ENCODE results near the gene ST3GAL2.
A peak's percentile ranks its signal among the peaks of the same experiment; 100 is the strongest.
"Not testable (repeated sequence)": the region's sequence is repeated elsewhere in the genome, so short reads cannot be mapped to it uniquely, and the experiment has no call there.

ST3GAL2 gene

GRCh38 chr16:70467113-70467512 lies 28.2 kb upstream of the ST3GAL2 start:
- no peak for DNase-seq

GRCh38 chr16:70466805-70467076 lies 27.8 kb upstream of the ST3GAL2 start:
- no peak for DNase-seq

- no peak for DNase-seq
Measured at GRCh38 chr16:70465999-70466804, 27.3 kb upstream of the ST3GAL2 start.

GRCh38 chr16:70463235-70463634 lies 24.3 kb upstream of the ST3GAL2 start:
- no peak for DNase-seq

- DNase-seq = no peak
Measured at GRCh38 chr16:70460737-70461261, 21.9 kb upstream of the ST3GAL2 start.

- no peak for DNase-seq
Measured at GRCh38 chr16:70457446-70458166, 18.7 kb upstream of the ST3GAL2 start.

- no peak for DNase-seq
Measured at GRCh38 chr16:70455910-70456309, 17.0 kb upstream of the ST3GAL2 start.

- peak; percentile 72 for DNase-seq
Measured at GRCh38 chr16:70454222-70455034, 15.5 kb upstream of the ST3GAL2 start, which contains the start of gene FCSK. Gene FCSK (plus strand): TSS chr16:70454595. CDS start chr16:70463191, 8,596 bp downstream.

- DNase-seq = no peak
Measured at GRCh38 chr16:70453892-70454221, 15.0 kb upstream of the ST3GAL2 start.

- DNase-seq = no peak
Measured at GRCh38 chr16:70453117-70453891, 14.4 kb upstream of the ST3GAL2 start.

GRCh38 chr16:70451004-70451340 lies 12.1 kb upstream of the ST3GAL2 start:
- DNase-seq = not testable (repeated sequence)

GRCh38 chr16:70450142-70451003 lies 11.5 kb upstream of the ST3GAL2 start:
- not testable (repeated sequence) for DNase-seq

GRCh38 chr16:70448075-70448474 lies 9.2 kb upstream of the ST3GAL2 start:
- DNase-seq = no peak

- no peak for DNase-seq
Measured at GRCh38 chr16:70444249-70445063, 5.6 kb upstream of the ST3GAL2 start.

GRCh38 chr16:70442344-70442743 lies 3.4 kb upstream of the ST3GAL2 start:
- no peak for DNase-seq

GRCh38 chr16:70441406-70441990 lies 2.6 kb upstream of the ST3GAL2 start:
- no peak for DNase-seq

GRCh38 chr16:70440009-70440692 lies 1.3 kb upstream of the ST3GAL2 start:
- DNase-seq = no peak

- DNase-seq = no peak
Measured at GRCh38 chr16:70438585-70438968, 323 bp downstream of the ST3GAL2 start.

Measured in EL (cell line).